SJSA1 (cell line): Measurements from ENCODE around the gene MAD2L1BP. TPM values are rescaled to one million over a fixed set of nuclear protein-coding genes. Genes with fewer than 3 reads are reported as not detected.

Experiments
- total RNA-seq: library from RNA; depleted of rRNA; stranded (reverse); fragments of >200 nt; shearing (Covaris generic); gene quantifications from 2 replicates; pipeline ENCODE4 v1.2.3, GENCODE V29; 2014; rRNA removed

Gene MAD2L1BP
- total RNA-seq, 1 experiment from 2014 or later: 59.4 TPM

Other genes with a start within 250 kb of the MAD2L1BP start
- 10.9 and 11.3 TPM in 2 replicates for gene ABCC10, start 208.3 kb upstream of the MAD2L1BP start, total RNA-seq
- 0.16 TPM in 1 of 2 replicates, not detected in the other for gene DLK2, start 180.3 kb upstream of the MAD2L1BP start, total RNA-seq
- 18.5 and 24.8 TPM in 2 replicates for gene TJAP1, start 158.3 kb upstream of the MAD2L1BP start, total RNA-seq
- gene LRRC73, start 125.5 kb upstream of the MAD2L1BP start, total RNA-seq: not detected in 2 replicates
- gene YIPF3, start 118.9 kb upstream of the MAD2L1BP start, total RNA-seq: 59.2 and 116 TPM in 2 replicates
- 24.4 and 28.3 TPM in 2 replicates for gene POLR1C, start 118.8 kb upstream of the MAD2L1BP start, total RNA-seq
- 35.8 and 81.8 TPM in 2 replicates for gene XPO5, start 59.8 kb upstream of the MAD2L1BP start, total RNA-seq
- gene POLH, start 59.7 kb upstream of the MAD2L1BP start, total RNA-seq: 22.6 and 27.3 TPM in 2 replicates
- gene GTPBP2, start 6.6 kb upstream of the MAD2L1BP start, total RNA-seq: 57.3 and 59.8 TPM in 2 replicates
- not detected in 2 replicates for gene RSPH9, start 9.2 kb downstream of the MAD2L1BP start, total RNA-seq
- 47.9 and 57.6 TPM in 2 replicates for gene MRPS18A, start 52.0 kb downstream of the MAD2L1BP start, total RNA-seq
- 61.0 and 80.2 TPM in 2 replicates for gene VEGFA, start 134.4 kb downstream of the MAD2L1BP start, total RNA-seq